Neutrophil (primary cell): ENCODE results near the gene MICU1.

Experiments used
- H3K27ac ChIP-seq: fragments of 200-600 bp; sonication (generic); 2 replicates; pipeline ENCODE4 v1.5.1; 2016; ENCODE audit warnings: mild to moderate bottlenecking, moderate library complexity
- H3K27me3 ChIP-seq: fragments of 200-600 bp; sonication (generic); 2 replicates; pipeline ENCODE4 v1.6.0; 2016; ENCODE audit warnings: mild to moderate bottlenecking
- H3K36me3 ChIP-seq: fragments of 200-600 bp; sonication (generic); 2 replicates; pipeline ENCODE4 v1.5.1; 2017
- H3K4me1 ChIP-seq, 2 experiments: fragments of 200-600 bp in 1 of 2; sonication (generic) in 1 of 2; 1 replicate in 1 of 2; 2 replicates in 1 of 2; pipeline versions ENCODE4 v1.5.1 to v1.6.1; 2013 to 2016; ENCODE audit warnings: low read depth in 1 of 2, low read length in 1 of 2, mild to moderate bottlenecking in 1 of 2, moderate library complexity in 1 of 2; ENCODE audit not compliant: control insufficient read depth in 1 of 2, insufficient read depth in 1 of 2
- H3K4me3 ChIP-seq, 2 experiments: fragments of 200-600 bp in 1 of 2; sonication (generic) in 1 of 2; 1 replicate in 1 of 2; 2 replicates in 1 of 2; pipeline ENCODE4 v1.5.1; 2013 to 2016; ENCODE audit warnings: low read depth in 1 of 2, low read length in 1 of 2, mild to moderate bottlenecking in 1 of 2, moderate library complexity in 1 of 2
- H3K9me3 ChIP-seq: fragments of 200-600 bp; sonication (generic); 2 replicates; pipeline ENCODE4 v1.5.1; 2016
- TF ChIP-seq, protein P1 (sequence below): fragments of 200-600 bp; sonication (generic); IDR thresholded peaks from 2 replicates; pipeline ENCODE4 v1.5.1; 2016; ENCODE audit warnings: antibody characterized with exemption

The MICU1 gene

GRCh38 chr10:72611783-72612182 is 14.1 kb downstream of the MICU1 start:
- no peaks in the 10 kb centered on the region for H3K4me1 ChIP-seq
- no peaks in the 10 kb centered on the region for H3K27me3 ChIP-seq
- no peak overlapping the region for H3K4me3 ChIP-seq
- no peak overlapping the region for H3K27ac ChIP-seq
- TF ChIP-seq, protein P1, sequence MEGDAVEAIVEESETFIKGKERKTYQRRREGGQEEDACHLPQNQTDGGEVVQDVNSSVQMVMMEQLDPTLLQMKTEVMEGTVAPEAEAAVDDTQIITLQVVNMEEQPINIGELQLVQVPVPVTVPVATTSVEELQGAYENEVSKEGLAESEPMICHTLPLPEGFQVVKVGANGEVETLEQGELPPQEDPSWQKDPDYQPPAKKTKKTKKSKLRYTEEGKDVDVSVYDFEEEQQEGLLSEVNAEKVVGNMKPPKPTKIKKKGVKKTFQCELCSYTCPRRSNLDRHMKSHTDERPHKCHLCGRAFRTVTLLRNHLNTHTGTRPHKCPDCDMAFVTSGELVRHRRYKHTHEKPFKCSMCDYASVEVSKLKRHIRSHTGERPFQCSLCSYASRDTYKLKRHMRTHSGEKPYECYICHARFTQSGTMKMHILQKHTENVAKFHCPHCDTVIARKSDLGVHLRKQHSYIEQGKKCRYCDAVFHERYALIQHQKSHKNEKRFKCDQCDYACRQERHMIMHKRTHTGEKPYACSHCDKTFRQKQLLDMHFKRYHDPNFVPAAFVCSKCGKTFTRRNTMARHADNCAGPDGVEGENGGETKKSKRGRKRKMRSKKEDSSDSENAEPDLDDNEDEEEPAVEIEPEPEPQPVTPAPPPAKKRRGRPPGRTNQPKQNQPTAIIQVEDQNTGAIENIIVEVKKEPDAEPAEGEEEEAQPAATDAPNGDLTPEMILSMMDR, result no peak
- no peaks in the 10 kb centered on the region for H3K9me3 ChIP-seq
- H3K36me3 ChIP-seq, result no peaks in the 10 kb centered on the region

- Histone ChIP-seq H3K27me3 (no peaks in the 10 kb centered on the region), H3K36me3 (no peaks in the 10 kb centered on the region), H3K4me1 (no peaks in the 10 kb centered on the region), H3K27ac (no peak overlapping the region), H3K9me3 (no peaks in the 10 kb centered on the region), H3K4me3 (no peak overlapping the region)
- TF ChIP-seq, protein P1, result no peak
Measured at GRCh38 chr10:72610466-72610865, 15.4 kb downstream of the MICU1 start.

- TF ChIP-seq, protein P1, result no peak
Measured at GRCh38 chr10:72605122-72605521, 20.8 kb downstream of the MICU1 start.

DNA sequence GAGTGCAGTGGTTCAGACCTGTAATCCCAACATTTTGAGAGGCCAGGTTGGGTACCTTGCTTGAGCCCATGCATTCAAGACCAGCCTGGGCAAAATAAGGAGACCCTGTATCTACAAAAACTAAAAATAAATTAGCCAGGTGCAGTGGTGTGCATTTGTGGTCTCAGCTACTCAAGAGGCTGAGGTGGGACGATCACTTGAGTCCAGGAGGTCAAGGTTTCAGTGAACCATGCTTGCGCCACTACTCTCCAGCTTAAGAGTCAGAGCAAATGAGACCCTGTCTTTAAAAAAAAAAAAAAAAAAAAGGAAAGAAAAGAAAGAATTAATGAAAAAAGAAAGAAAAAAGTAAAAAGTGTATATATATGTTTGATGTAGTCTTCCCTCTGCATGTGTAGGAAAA is 24.7 kb downstream of the MICU1 start:
- Histone ChIP-seq H3K4me3 (no peak overlapping the region), H3K9me3 (no peaks in the 10 kb centered on the region), H3K27me3 (no peaks in the 10 kb centered on the region), H3K4me1 (peaks cover 15% of the 10 kb centered on the region in 2 experiments), H3K36me3 (no peaks in the 10 kb centered on the region), H3K27ac (no peak overlapping the region)
- TF ChIP-seq, protein P1, result no peak

More at GRCh38 chr10:72605122-72605521, 20.8 kb downstream of the MICU1 start:
- no peaks in the 10 kb centered on the region for H3K27me3 ChIP-seq
- H3K4me3 ChIP-seq, result no peak overlapping the region
- H3K9me3 ChIP-seq, result no peaks in the 10 kb centered on the region
- no peaks in the 10 kb centered on the region for H3K36me3 ChIP-seq
- H3K4me1 ChIP-seq, result no peaks in the 10 kb centered on the region
- H3K27ac ChIP-seq, result no peak overlapping the region

DNA sequence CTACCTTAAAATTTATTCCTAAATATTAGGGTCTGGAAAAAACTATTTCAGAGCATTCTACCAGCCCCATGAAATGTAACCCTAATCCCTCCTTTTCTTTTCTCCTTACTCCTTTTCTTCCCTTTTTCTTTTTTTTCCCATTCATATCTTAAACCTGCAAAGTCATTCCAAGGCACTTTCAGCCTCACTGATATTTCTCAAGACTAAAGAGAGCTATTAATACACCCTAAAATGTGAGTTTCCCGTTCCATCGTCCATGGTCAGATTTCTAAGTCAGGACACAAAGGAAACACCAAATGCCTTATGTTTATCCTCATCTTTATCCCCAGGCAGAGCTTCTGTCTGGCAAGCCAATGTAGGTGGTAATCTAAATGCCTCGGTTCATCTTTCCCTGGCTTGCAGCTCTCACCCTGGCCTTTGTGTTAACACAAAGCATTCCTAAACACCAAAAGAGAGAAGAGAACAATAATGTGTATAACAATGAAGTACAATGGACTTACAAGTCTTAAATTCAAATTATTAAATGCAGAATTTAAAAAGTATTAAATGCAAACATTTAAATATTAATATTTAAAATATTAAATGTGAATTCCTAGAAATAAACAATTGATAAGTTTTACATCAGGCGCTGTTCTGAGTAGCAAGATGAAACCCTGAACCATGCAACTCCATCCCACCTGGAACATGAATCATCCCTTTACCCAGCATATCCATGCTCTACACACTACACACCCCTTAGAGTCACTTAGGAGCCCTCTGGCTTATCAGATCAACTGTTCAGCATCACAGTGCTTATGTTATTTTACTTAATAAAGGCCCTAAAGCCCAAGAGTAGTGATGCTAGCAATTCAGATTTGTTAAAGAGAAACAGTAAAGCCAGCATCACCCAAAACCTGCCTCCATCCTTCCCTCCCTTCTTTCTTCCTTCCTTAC is 26.8 kb downstream of the MICU1 start:
- Histone ChIP-seq H3K9me3 (no peaks in the 10 kb centered on the region), H3K27ac (peak overlapping the region; percentile 29), H3K4me3 (no peak overlapping the region), H3K36me3 (no peaks in the 10 kb centered on the region), H3K4me1 (peaks cover 22% of the 10 kb centered on the region in 2 experiments), H3K27me3 (no peaks in the 10 kb centered on the region)
- TF ChIP-seq, protein P1, result no peak
